ENCODE measurements around the gene COL15A1. TPM values are rescaled to one million over a fixed set of nuclear protein-coding genes. Genes with fewer than 3 reads are reported as not detected.

COL15A1 gene
- total and polyA plus RNA-seq, 10 donors: 0.33 to 9.3 (median 2.1) TPM

DNA sequence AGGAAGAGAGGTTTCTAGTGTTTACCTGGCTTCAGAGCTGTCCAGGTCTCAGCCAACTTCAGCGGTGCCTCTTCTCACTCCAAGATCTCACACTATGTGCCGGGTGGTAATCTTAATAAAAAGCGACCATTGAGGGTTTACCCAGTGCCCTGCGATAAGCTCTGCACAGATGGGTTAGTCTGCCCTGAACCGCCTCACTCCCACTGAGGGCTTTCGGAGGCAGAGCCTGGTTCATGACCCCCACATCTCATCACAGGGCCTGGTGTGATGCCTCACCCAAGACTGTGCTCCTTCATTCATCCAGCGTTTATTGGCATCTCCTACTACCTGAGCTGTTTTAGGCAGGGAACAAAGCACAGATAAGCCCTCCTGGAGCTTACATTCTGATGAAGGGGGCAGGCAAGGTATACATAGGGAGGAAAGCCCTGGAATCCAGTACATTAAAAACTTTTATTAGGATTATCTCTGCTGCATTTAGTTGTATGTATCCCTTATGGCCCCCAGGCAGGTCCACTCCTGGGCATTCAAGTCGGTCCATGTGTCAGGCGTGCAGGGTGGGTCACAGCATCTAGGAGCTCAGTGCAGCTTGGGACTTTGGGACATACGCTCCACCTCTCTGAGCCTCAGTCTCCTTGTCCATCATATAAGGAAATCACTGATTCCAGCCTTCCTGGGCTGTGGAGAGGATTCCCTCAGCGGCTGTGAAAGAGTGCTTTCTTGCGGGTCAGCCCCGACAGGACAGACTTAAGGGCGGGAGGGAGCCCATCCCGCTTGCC, 613 bp upstream of the COL15A1 start:
- no peaks in the 10 kb centered on the region for H3K36me3 ChIP-seq
- H3K27me3 ChIP-seq (replicated peaks in 1 of 7): peaks cover 3 to 67% (median 39%) of the 10 kb centered on the region in 7 donors
- no peak for DNase-seq
- peak overlapping the region in 6 of 8 donors; percentile 29 to 54 (median 35) for H3K4me3 ChIP-seq
- no peaks in the 10 kb centered on the region for H3K9me3 ChIP-seq
- peaks cover 8 to 24% (median 17%) of the 10 kb centered on the region in 6 donors for H3K4me1 ChIP-seq
- intact Hi-C loops (cut with DNase I; ENCODE audit: low total_unique reads): no loop called here
- 63 to 94% (median 66%) methylated on average over 10 to 15 of the region's 15 CpGs for WGBS, 5 donors
- TF ChIP-seq POLR2A (IDR thresholded peaks at IDR 0.05) (no peak), POLR2AphosphoS5 (IDR thresholded peaks at IDR 0.05) (no peak)
- TF ChIP-seq, protein P1, sequence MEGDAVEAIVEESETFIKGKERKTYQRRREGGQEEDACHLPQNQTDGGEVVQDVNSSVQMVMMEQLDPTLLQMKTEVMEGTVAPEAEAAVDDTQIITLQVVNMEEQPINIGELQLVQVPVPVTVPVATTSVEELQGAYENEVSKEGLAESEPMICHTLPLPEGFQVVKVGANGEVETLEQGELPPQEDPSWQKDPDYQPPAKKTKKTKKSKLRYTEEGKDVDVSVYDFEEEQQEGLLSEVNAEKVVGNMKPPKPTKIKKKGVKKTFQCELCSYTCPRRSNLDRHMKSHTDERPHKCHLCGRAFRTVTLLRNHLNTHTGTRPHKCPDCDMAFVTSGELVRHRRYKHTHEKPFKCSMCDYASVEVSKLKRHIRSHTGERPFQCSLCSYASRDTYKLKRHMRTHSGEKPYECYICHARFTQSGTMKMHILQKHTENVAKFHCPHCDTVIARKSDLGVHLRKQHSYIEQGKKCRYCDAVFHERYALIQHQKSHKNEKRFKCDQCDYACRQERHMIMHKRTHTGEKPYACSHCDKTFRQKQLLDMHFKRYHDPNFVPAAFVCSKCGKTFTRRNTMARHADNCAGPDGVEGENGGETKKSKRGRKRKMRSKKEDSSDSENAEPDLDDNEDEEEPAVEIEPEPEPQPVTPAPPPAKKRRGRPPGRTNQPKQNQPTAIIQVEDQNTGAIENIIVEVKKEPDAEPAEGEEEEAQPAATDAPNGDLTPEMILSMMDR (IDR thresholded peaks at IDR 0.05 in 8 of 11, conservative IDR thresholded peaks at IDR 0.05 in 3 of 11): no peak
- no peak overlapping the region for H3K27ac ChIP-seq

DNA sequence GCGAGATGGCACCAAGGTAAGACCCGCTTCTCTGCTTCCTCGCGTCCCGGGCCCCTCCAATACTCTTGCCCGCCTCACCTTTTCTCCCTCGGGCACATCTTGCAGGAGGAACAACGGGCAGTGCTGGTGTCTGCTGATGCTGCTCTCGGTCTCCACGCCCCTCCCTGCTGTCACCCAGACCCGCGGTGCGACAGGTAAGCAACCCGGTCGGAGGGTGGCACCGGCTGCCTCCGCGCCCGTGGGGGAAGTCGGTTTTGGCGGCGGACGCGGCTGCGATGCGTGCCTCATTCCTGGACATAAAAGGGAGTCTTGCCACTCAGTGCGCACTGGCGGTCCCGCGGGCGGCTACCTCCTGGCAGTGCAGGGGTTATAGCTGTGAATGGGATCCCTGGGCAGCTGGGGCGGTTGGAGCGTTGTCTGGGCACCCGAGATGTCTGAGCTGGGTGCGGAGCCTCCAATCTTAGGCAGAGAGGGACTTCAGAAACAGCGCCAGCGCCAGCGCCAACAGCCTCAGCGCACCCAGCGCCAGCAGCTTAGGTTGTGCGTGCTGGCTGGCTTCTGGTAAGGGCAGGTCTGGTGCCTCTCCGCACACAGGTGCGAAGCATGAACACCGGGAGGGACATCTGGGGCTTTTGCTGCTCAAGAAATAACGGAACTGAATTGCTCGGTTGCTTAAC, 488 bp downstream of the COL15A1 start:
- peak overlapping the region; percentile 20 to 54 (median 33) for H3K4me3 ChIP-seq
- 2 to 4% (median 2%) methylated on average over 28 to 46 of the region's 46 CpGs for WGBS, 5 donors
- no peak for DNase-seq

DNA sequence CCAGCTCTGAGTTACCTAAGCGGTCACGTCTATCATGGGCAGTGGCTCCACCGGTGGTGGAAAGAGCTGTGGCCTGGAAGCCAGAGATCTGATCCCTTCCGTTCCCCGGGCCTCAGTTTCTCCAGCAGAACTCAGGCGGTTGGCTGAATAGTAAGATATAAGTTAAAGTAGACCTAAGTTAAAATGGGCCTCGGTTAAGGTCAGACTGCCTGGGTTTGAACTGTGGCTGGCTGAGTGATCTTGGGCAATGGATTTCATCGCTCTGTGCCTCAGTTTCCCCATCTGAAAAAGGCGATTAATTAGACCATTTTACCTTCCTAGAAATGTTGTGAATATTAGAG, 997 bp downstream of the COL15A1 start:
- Histone ChIP-seq H3K9me3 (no peaks in the 10 kb centered on the region), H3K4me3 (peak overlapping the region in 7 of 8 donors; percentile 29 to 54 (median 34)), H3K27me3 (replicated peaks in 1 of 7) (peaks cover 3 to 55% (median 39%) of the 10 kb centered on the region in 7 donors), H3K36me3 (no peaks in the 10 kb centered on the region), H3K27ac (no peak overlapping the region), H3K4me1 (peaks cover 8 to 24% (median 17%) of the 10 kb centered on the region in 6 donors)
- intact Hi-C loops (cut with DNase I; ENCODE audit: low total_unique reads): no loop called here
- no peak for TF ChIP-seq POLR2A (IDR thresholded peaks at IDR 0.05)
- DNase-seq: no peak
- 29 to 38% (median 38%) methylated on average over 9 of the region's 9 CpGs for WGBS, 5 donors

More for the DNA sequence above, 488 bp downstream of the COL15A1 start:
- TF ChIP-seq, protein P1 (IDR thresholded peaks at IDR 0.05 in 8 of 11, conservative IDR thresholded peaks at IDR 0.05 in 3 of 11): no peak
- TF ChIP-seq POLR2AphosphoS5 (IDR thresholded peaks at IDR 0.05) (peak in 1 of 3 donors; percentile 3), POLR2A (IDR thresholded peaks at IDR 0.05) (no peak)
- Histone ChIP-seq H3K9me3 (no peaks in the 10 kb centered on the region), H3K27me3 (replicated peaks in 1 of 7) (peaks cover 3 to 58% (median 39%) of the 10 kb centered on the region in 7 donors), H3K36me3 (no peaks in the 10 kb centered on the region), H3K4me1 (peaks cover 8 to 24% (median 17%) of the 10 kb centered on the region in 6 donors), H3K27ac (no peak overlapping the region)
- intact Hi-C loops (cut with DNase I; ENCODE audit: low total_unique reads): no loop called here

DNA sequence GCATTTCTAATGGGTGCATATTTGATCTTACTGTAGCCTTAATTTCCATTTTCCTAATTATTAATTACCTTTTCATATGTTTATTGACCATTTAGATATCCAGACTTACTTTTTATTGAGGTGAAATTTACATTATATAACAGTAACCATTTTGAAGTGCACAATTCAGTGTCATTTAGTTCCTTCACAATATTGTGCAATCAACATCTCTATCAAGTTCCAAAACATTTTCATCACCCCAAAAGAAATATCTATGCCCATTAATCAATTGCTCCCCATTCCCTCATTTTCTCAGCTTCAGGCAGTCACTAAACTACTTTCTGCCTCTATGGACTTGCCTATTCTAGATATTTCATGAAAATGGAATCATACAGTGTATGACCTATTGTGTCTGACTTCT, 5.9 kb downstream of the COL15A1 start:
- no peaks in the 10 kb centered on the region for H3K36me3 ChIP-seq
- intact Hi-C loops (cut with DNase I; ENCODE audit: low total_unique reads): no loop called here
- TF ChIP-seq POLR2A (IDR thresholded peaks at IDR 0.05) (no peak), POLR2AphosphoS5 (IDR thresholded peaks at IDR 0.05) (no peak)
- TF ChIP-seq, protein P1 (IDR thresholded peaks at IDR 0.05 in 8 of 11, conservative IDR thresholded peaks at IDR 0.05 in 3 of 11): no peak
- peaks cover 0 to 8% (median 3%) of the 10 kb centered on the region in 6 donors for H3K4me1 ChIP-seq
- no peaks in the 10 kb centered on the region for H3K9me3 ChIP-seq
- H3K27me3 ChIP-seq (replicated peaks in 1 of 7): peaks cover 0 to 44% (median 22%) of the 10 kb centered on the region in 7 donors
- H3K4me3 ChIP-seq: no peak overlapping the region
- H3K27ac ChIP-seq: no peak overlapping the region
- no peak for DNase-seq

Measured in spleen (tissue), 11 donors.